Activated T-cell treated with anti-CD3 and anti-CD28 coated beads for 48 hours (primary cell): ENCODE measurements around the gene BPIFB1.

Source experiments
- DNase-seq: peaks from one replicate; pipeline ENCODE4 v3.0.0-alpha.2; 2020; ENCODE audit warnings: low read depth

Gene BPIFB1

GRCh38 chr20:33272155-33272873 lies 10.7 kb upstream of the BPIFB1 start:
- no peak for DNase-seq

GRCh38 chr20:33273117-33273851 lies 9.7 kb upstream of the BPIFB1 start:
- DNase-seq, result no peak

- DNase-seq, result no peak
Observed at GRCh38 chr20:33275215-33275614, 7.8 kb upstream of the BPIFB1 start.

- DNase-seq, result no peak
Observed at GRCh38 chr20:33275871-33276270, 7.1 kb upstream of the BPIFB1 start.

GRCh38 chr20:33276303-33277113 lies 6.5 kb upstream of the BPIFB1 start:
- DNase-seq, result no peak

- DNase-seq, result no peak
Observed at GRCh38 chr20:33277471-33278441, 5.3 kb upstream of the BPIFB1 start.

- DNase-seq, result no peak
Observed at GRCh38 chr20:33278700-33279099, 4.3 kb upstream of the BPIFB1 start.

- no peak for DNase-seq
Observed at GRCh38 chr20:33279261-33279910, 3.6 kb upstream of the BPIFB1 start.

GRCh38 chr20:33280000-33280680 lies 2.9 kb upstream of the BPIFB1 start:
- no peak for DNase-seq

- no peak for DNase-seq
Observed at GRCh38 chr20:33280775-33281174, 2.2 kb upstream of the BPIFB1 start.

- no peak for DNase-seq
Observed at GRCh38 chr20:33281550-33282146, 1.4 kb upstream of the BPIFB1 start.

- no peak for DNase-seq
Observed at GRCh38 chr20:33282196-33282934, 649 bp upstream of the BPIFB1 start.

- DNase-seq, result no peak
Observed at GRCh38 chr20:33284284-33284683, 1.3 kb downstream of the BPIFB1 start.

- no peak for DNase-seq
Observed at GRCh38 chr20:33284937-33285336, 1.9 kb downstream of the BPIFB1 start.

GRCh38 chr20:33285861-33286495 lies 3.0 kb downstream of the BPIFB1 start:
- DNase-seq, result no peak

GRCh38 chr20:33287884-33288283 lies 4.9 kb downstream of the BPIFB1 start:
- DNase-seq, result no peak

- no peak for DNase-seq
Observed at GRCh38 chr20:33290852-33291251, 7.8 kb downstream of the BPIFB1 start.

GRCh38 chr20:33291416-33291815 lies 8.4 kb downstream of the BPIFB1 start:
- DNase-seq, result no peak

GRCh38 chr20:33291830-33292355 lies 8.9 kb downstream of the BPIFB1 start:
- peak; percentile 60 for DNase-seq
